K562 (cell line): ENCODE measurements around the gene PDK1. TPM values are rescaled to one million over a fixed set of nuclear protein-coding genes. Genes with fewer than 3 reads are reported as not detected.
"Not testable (repeated sequence)": the region's sequence is repeated elsewhere in the genome, so short reads cannot be mapped to it uniquely, and the experiment has no call there.

Source experiments
- ATAC-seq: fragments of 200-7000 bp; cut with Tn5 transposase; 3 replicates; pipeline ENCODE4 v1.9.1; 2020; ENCODE audit warnings: moderate library complexity
- BruUV-seq: library from RNA; stranded (reverse); fragments of 400-500 nt; replicated peaks from 2 replicates; lab custom pipeline; 2021; lab: Mats Ljungman, UMichigan
- CTCF ChIA-PET: fragments of 300-600 bp; formaldehyde crosslinking; extraction: SDS; loops from one replicate; lab custom pipeline; 2021; ENCODE audit warnings: low intra/inter-chr PET ratio; lab: Yijun Ruan, JAX
- POLR2A ChIA-PET: fragments of 300-600, 350-650 bp; sonication (Branson Sonifier 250); formaldehyde crosslinking; extraction: SDS; loops from one replicate; lab custom pipeline; 2021; ENCODE audit warnings: antibody characterized with exemption, inconsistent platforms; lab: Yijun Ruan, JAX
- DNase-seq, 4 experiments: peaks; one replicate each; pipeline versions ENCODE4 v3.0.0 to v3.0.0-alpha.2; 2011 to 2018; ENCODE audit warnings: low spot score in 3 of 4, mixed read lengths in 3 of 4; ENCODE audit errors: extremely low read depth in 1 of 4
- FAIRE-seq: peaks from 2 replicates; lab custom pipeline; 2011; peaks lifted over from hg19 to GRCh38; lab: Jason Lieb, UNC
- H2AFZ ChIP-seq: 2 replicates; pipeline ENCODE4 v1.6.0; 2011; ENCODE audit warnings: low read depth, low read length, control low read depth, inconsistent platforms
- H3K27ac ChIP-seq: fragments of 200-600 bp; 3 replicates; pipeline ENCODE4 v1.8.0; 2011; ENCODE audit warnings: low read depth, mild to moderate bottlenecking, control low read depth, inconsistent platforms, low read length, moderate library complexity, mixed read lengths; ENCODE audit errors: extremely low read depth
- H3K27me3 ChIP-seq, 2 experiments: fragments of 300-600 bp in 1 of 2; 2 replicates in 1 of 2; 3 replicates in 1 of 2; pipeline versions ENCODE4 v1.6.0 to v1.8.0; 2011; ENCODE audit warnings: inconsistent platforms in 2 of 2, low read length in 2 of 2, mild to moderate bottlenecking in 1 of 2, mixed read lengths in 1 of 2, moderate library complexity in 1 of 2; ENCODE audit not compliant: control insufficient read depth in 2 of 2, insufficient read depth in 2 of 2
- H3K36me3 ChIP-seq: fragments of 300-600 bp; 3 replicates; pipeline ENCODE4 v1.8.0; 2011; ENCODE audit warnings: mild to moderate bottlenecking, low read length, inconsistent platforms; ENCODE audit not compliant: control insufficient read depth, insufficient read depth
- H3K4me1 ChIP-seq, 2 experiments: fragments of 200-600 bp in 1 of 2; replicated peaks in 1 of 2; 2 replicates in 1 of 2; 3 replicates in 1 of 2; pipeline versions ENCODE4 v1.5.1 to v1.8.0; 2011; ENCODE audit warnings: inconsistent platforms in 2 of 2, low read length in 2 of 2, mild to moderate bottlenecking in 1 of 2, mixed read lengths in 1 of 2, moderate library complexity in 1 of 2; ENCODE audit not compliant: control insufficient read depth in 2 of 2, insufficient read depth in 2 of 2
- H3K4me2 ChIP-seq: 2 replicates; pipeline ENCODE4 v1.6.1; 2011; ENCODE audit warnings: low read length, control low read depth, inconsistent platforms, mixed read lengths; ENCODE audit not compliant: insufficient read depth
- H3K4me3 ChIP-seq: fragments of 200-600 bp; sonication (generic), shearing (Covaris generic); 2 replicates; pipeline ENCODE4 v1.5.1; 2016; ENCODE audit warnings: control low read depth, inconsistent platforms
- H3K79me2 ChIP-seq: fragments of 200-600 bp; 3 replicates; pipeline ENCODE4 v1.8.0; 2011; ENCODE audit warnings: low read length, inconsistent platforms; ENCODE audit not compliant: control insufficient read depth, insufficient read depth
- H3K9ac ChIP-seq, 2 experiments: 2 replicates each; pipeline versions ENCODE4 v1.6.0 to v1.6.1; 2011; ENCODE audit warnings: low read depth in 2 of 2, low read length in 2 of 2, control low read depth in 1 of 2, inconsistent platforms in 1 of 2, mild to moderate bottlenecking in 1 of 2, mixed read lengths in 1 of 2; ENCODE audit not compliant: insufficient read depth in 1 of 2
- H3K9me1 ChIP-seq: one replicate; pipeline ENCODE4 v1.6.0; 2011; ENCODE audit warnings: inconsistent platforms, mild to moderate bottlenecking, low read length, moderate library complexity; ENCODE audit not compliant: control insufficient read depth, insufficient read depth
- H3K9me3 ChIP-seq: replicated peaks from 2 replicates; pipeline ENCODE4 v1.5.1; 2011; ENCODE audit warnings: low read depth, low read length, inconsistent platforms; ENCODE audit not compliant: control insufficient read depth, insufficient read depth
- H4K20me1 ChIP-seq: replicated peaks from 2 replicates; pipeline ENCODE4 v1.6.1; 2011; ENCODE audit warnings: low read length, inconsistent platforms, mixed read lengths; ENCODE audit not compliant: control insufficient read depth, insufficient read depth
- ARHGAP35 ChIP-seq: fragments of 450-650 bp; IDR thresholded peaks from 2 replicates; pipeline ENCODE4 v1.6.1; 2018; ENCODE audit not compliant: partially characterized antibody
- ELF4 ChIP-seq: fragments of 450-650 bp; formaldehyde crosslinking; IDR thresholded peaks from 2 replicates; pipeline ENCODE4 v1.4.0; 2022; ENCODE audit warnings: missing genetic modification characterization
- OTX1 ChIP-seq: fragments of 450-650 bp; formaldehyde crosslinking; IDR thresholded peaks from 2 replicates; pipeline ENCODE4 v1.4.0; 2022; ENCODE audit warnings: mild to moderate bottlenecking
- ZBTB26 ChIP-seq: fragments of 450-650 bp; formaldehyde crosslinking; IDR thresholded peaks from 2 replicates; pipeline ENCODE4 v1.4.0; 2022; ENCODE audit warnings: missing genetic modification characterization
- in situ Hi-C: fragments of 300-500 bp; cut with MboI; formaldehyde crosslinking; loops from 4 replicates; pipeline ENCODE4 v1.15.0; 2018; ENCODE audit warnings: inconsistent platforms, mixed read lengths
- intact Hi-C: fragments of 100-400 bp; cut with micrococcal nuclease; formaldehyde crosslinking; loops from 2 replicates; pipeline ENCODE4 v1.14.2; 2022
- polyA plus RNA-seq, 8 experiments: library from polyadenylated mRNA; depleted of rRNA in 4 of 8; stranded (reverse) in 5 of 8; unstranded in 3 of 8; fragments of >200 nt; fragmentation: Nextera tagmentation in 2 of 8; fragmentation: Illumina TruSeq in 1 of 8; extraction: Ambion mirVana in 2 of 8; extraction: Trizol in 1 of 8; gene quantifications; 2 replicates each; pipeline versions ENCODE4 v1.2.1 to v1.2.3, GENCODE V29; 2011 to 2014; ENCODE audit warnings: inconsistent platforms in 1 of 8, missing spikeins in 1 of 8
- total RNA-seq, 7 experiments: library from RNA; depleted of rRNA in 6 of 7; stranded (reverse); fragments of >200 nt in 6 of 7; fragmentation: Illumina TruSeq in 2 of 7; extraction: Trizol in 2 of 7; gene quantifications; 2 replicates each; pipeline versions ENCODE4 v1.2.1 to v1.2.3, GENCODE V29; 2011 to 2021; ENCODE audit warnings: low replicate concordance in 1 of 7
- TF ChIP-seq, protein P1 (sequence below): fragments of 450-650 bp; formaldehyde crosslinking; conservative IDR thresholded peaks from 2 replicates; pipeline ENCODE4 v1.4.0; 2022; ENCODE audit warnings: mild to moderate bottlenecking, missing genetic modification characterization
- TF ChIP-seq, protein P2 (sequence below): fragments of 450-650 bp; formaldehyde crosslinking; IDR thresholded peaks from 2 replicates; pipeline ENCODE4 v1.4.0; 2022; ENCODE audit warnings: missing genetic modification characterization

PDK1 gene
- total and polyA plus RNA-seq, 9 of the 15 experiments (the other 6 are each of a cell fraction or from before 2014, with no cell fraction given), result 3.5 to 176 (median 13.9) TPM

- H4K20me1 ChIP-seq, H3K27me3 ChIP-seq, H3K9ac ChIP-seq, H3K9me3 ChIP-seq, CTCF ChIA-PET, H3K79me2 ChIP-seq, ATAC-seq, H3K9me1 ChIP-seq, intact Hi-C loops, H3K27ac ChIP-seq, H3K4me3 ChIP-seq, H3K4me2 ChIP-seq, BruUV-seq, DNase-seq, in situ Hi-C loops, POLR2A ChIA-PET, H3K4me1 ChIP-seq, FAIRE-seq, H2AFZ ChIP-seq: not testable (repeated sequence)
- peaks cover 70% of the 10 kb centered on the region for H3K36me3 ChIP-seq
- TF ChIP-seq ELF4 (CRISPR knock-in tag) (0 out of 2 replicates have a peak, but pooled peaks have one; percentile 14), ARHGAP35 (peak; percentile 38), ZBTB26 (CRISPR knock-in tag) (peak; percentile 70; the same call in 1 of the 2 replicates), OTX1 (0 out of 2 replicates have a peak, but pooled peaks have one; percentile 24)
- TF ChIP-seq, protein P1, sequence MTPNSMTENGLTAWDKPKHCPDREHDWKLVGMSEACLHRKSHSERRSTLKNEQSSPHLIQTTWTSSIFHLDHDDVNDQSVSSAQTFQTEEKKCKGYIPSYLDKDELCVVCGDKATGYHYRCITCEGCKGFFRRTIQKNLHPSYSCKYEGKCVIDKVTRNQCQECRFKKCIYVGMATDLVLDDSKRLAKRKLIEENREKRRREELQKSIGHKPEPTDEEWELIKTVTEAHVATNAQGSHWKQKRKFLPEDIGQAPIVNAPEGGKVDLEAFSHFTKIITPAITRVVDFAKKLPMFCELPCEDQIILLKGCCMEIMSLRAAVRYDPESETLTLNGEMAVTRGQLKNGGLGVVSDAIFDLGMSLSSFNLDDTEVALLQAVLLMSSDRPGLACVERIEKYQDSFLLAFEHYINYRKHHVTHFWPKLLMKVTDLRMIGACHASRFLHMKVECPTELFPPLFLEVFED, result 0 out of 2 replicates have a peak, but pooled peaks have one; percentile 43
- TF ChIP-seq, protein P2, sequence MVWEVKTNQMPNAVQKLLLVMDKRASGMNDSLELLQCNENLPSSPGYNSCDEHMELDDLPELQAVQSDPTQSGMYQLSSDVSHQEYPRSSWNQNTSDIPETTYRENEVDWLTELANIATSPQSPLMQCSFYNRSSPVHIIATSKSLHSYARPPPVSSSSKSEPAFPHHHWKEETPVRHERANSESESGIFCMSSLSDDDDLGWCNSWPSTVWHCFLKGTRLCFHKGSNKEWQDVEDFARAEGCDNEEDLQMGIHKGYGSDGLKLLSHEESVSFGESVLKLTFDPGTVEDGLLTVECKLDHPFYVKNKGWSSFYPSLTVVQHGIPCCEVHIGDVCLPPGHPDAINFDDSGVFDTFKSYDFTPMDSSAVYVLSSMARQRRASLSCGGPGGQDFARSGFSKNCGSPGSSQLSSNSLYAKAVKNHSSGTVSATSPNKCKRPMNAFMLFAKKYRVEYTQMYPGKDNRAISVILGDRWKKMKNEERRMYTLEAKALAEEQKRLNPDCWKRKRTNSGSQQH (CRISPR knock-in tag), result peak; percentile 66; the same call in 1 of the 2 replicates
Observed at GRCh38 chr2:172592190-172592589, 36.3 kb downstream of the PDK1 start.
